RWPE1 (cell line): ENCODE measurements around the gene PTDSS2.

Experiments used
- CTCF ChIA-PET: fragments of 350-600 bp; sonication (Branson Sonifier 250); formaldehyde crosslinking; extraction: SDS; loops from one replicate; lab custom pipeline; 2021; lab: Yijun Ruan, JAX
- POLR2A ChIA-PET: fragments of 400-600 bp; formaldehyde crosslinking; extraction: SDS; loops from one replicate; lab custom pipeline; 2020; ENCODE audit warnings: antibody characterized with exemption; ENCODE audit not compliant: low non-redundant PET; lab: Yijun Ruan, JAX
- DNase-seq: peaks from one replicate; pipeline ENCODE4 v3.0.0; 2012; ENCODE audit warnings: low spot score
- H3K27ac ChIP-seq: fragments of 450-650 bp; 2 replicates; pipeline ENCODE4 v1.5.1; 2017
- CTCF ChIP-seq: fragments of 450-650 bp; conservative IDR thresholded peaks from 2 replicates; pipeline ENCODE4 v1.5.1; 2017; ENCODE audit warnings: low read depth, mild to moderate bottlenecking

The PTDSS2 gene

GRCh38 chr11:438101-438844 lies 11.8 kb upstream of the PTDSS2 start:
- ChIA-PET CTCF (interaction anchor here (2.7 kb wide), 1 partner anchor 10 kb away, joined by 18 read pairs; no protein-coding TSS in a partner anchor), POLR2A (no interaction called here)
- DNase-seq, result no peak
- TF ChIP-seq CTCF, result no peak
- H3K27ac ChIP-seq, result no peak overlapping the region; the same call in 1 of the 2 replicates

- no peak for TF ChIP-seq CTCF
- no peak overlapping the region; the same call in 1 of the 2 replicates for H3K27ac ChIP-seq
- CTCF ChIA-PET, result interaction anchor here (0.6 to 2.7 kb wide), 6 partner anchors 9 to 79 kb away, joined by 3 to 18 read pairs (median 4); partner anchors contain the start of gene PTDSS2
- POLR2A ChIA-PET, result no interaction called here
- no peak for DNase-seq
Observed at GRCh38 chr11:439315-440064, 10.6 kb upstream of the PTDSS2 start.

GRCh38 chr11:440065-441042 lies 9.7 kb upstream of the PTDSS2 start:
- no peak overlapping the region for H3K27ac ChIP-seq
- TF ChIP-seq CTCF, result no peak
- no peak for DNase-seq
- ChIA-PET POLR2A (no interaction called here), CTCF (interaction anchor here (0.6 to 2.7 kb wide), 6 partner anchors 8 to 30 kb away, joined by 3 to 18 read pairs (median 4); partner anchors contain the start of gene PTDSS2)

GRCh38 chr11:441043-441417 lies 9.0 kb upstream of the PTDSS2 start:
- ChIA-PET POLR2A (interaction anchor here (1.7 kb wide), 1 partner anchor 24 kb away, joined by 10 read pairs; no protein-coding TSS in a partner anchor), CTCF (interaction anchor here (0.6 kb wide), 1 partner anchor 11 kb away, joined by 4 read pairs; no protein-coding TSS in a partner anchor)
- no peak overlapping the region; the same call in 1 of the 2 replicates for H3K27ac ChIP-seq
- TF ChIP-seq CTCF, result no peak
- DNase-seq, result no peak

GRCh38 chr11:441418-442274 lies 8.4 kb upstream of the PTDSS2 start, which contains the start of gene ANO9:
ANO9 (minus strand) TSS chr11:442011; CDS start chr11:441926, 85 bp downstream.
- peak within 1 kb of the TSS; percentile 57 for H3K27ac ChIP-seq
- DNase-seq, result peak; percentile 61
- CTCF ChIA-PET, result interaction anchor here (0.6 kb wide), 3 partner anchors 16 to 78 kb away, joined by 3 read pairs; no protein-coding TSS in a partner anchor
- no peak for TF ChIP-seq CTCF
- POLR2A ChIA-PET, result interaction anchor here (0.5 to 1.7 kb wide), 2 partner anchors 25 to 72 kb away, joined by 6 to 10 read pairs; no protein-coding TSS in a partner anchor
